A673 (cell line): ENCODE measurements around the gene TBL1X.

Experiments used
- EZH2 ChIP-seq: fragments of 200-600 bp; sonication (generic); IDR thresholded peaks from 2 replicates; pipeline ENCODE4 v1.6.1; 2017; ENCODE audit warnings: borderline replicate concordance, low read depth, mild to moderate bottlenecking, mixed read lengths, antibody characterized with exemption, low read length; ENCODE audit not compliant: poor library complexity, severe bottlenecking
- TF ChIP-seq, protein P1 (sequence below): fragments of 300-800, 200-600 bp; sonication (generic); conservative IDR thresholded peaks from 2 replicates; pipeline ENCODE4 v1.5.1; 2017; ENCODE audit warnings: low read depth, mild to moderate bottlenecking, antibody characterized with exemption, low read length, moderate library complexity, mixed read lengths

GRCh38 chrX:9587642-9588041, 122.8 kb downstream of the TBL1X start:
- TF ChIP-seq, protein P1, sequence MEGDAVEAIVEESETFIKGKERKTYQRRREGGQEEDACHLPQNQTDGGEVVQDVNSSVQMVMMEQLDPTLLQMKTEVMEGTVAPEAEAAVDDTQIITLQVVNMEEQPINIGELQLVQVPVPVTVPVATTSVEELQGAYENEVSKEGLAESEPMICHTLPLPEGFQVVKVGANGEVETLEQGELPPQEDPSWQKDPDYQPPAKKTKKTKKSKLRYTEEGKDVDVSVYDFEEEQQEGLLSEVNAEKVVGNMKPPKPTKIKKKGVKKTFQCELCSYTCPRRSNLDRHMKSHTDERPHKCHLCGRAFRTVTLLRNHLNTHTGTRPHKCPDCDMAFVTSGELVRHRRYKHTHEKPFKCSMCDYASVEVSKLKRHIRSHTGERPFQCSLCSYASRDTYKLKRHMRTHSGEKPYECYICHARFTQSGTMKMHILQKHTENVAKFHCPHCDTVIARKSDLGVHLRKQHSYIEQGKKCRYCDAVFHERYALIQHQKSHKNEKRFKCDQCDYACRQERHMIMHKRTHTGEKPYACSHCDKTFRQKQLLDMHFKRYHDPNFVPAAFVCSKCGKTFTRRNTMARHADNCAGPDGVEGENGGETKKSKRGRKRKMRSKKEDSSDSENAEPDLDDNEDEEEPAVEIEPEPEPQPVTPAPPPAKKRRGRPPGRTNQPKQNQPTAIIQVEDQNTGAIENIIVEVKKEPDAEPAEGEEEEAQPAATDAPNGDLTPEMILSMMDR: no peak
- TF ChIP-seq EZH2: no peak
